ENCODE data around the gene DNAAF9. TPM values are rescaled to one million over a fixed set of nuclear protein-coding genes. Genes with fewer than 3 reads are reported as not detected.
"Not testable (repeated sequence)": the region's sequence is repeated elsewhere in the genome, so short reads cannot be mapped to it uniquely, and the experiment has no call there.

Gene DNAAF9
- total and polyA plus RNA-seq, 7 donors = 0.92 to 38.5 (median 20.3) TPM

DNA sequence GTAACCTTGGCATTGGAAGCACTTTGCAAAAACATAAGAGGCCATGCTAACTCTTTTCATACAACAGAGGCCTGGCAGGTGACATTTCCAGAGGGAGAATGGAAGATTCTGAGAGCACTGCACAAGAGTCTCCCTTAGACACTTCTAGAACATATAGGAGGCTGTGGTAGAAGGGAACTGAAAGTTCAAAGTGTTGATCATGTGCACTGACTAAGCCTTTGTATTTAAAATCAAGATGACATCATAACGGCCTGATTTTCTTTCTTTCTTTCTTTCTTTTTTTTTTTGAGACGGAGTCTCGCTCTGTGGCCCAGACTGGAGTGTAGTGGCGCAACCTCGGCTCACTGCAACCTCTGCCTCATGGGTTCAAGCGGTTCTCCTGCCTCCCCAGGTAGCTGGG, 26.8 kb upstream of the DNAAF9 start:
- H3K27me3 ChIP-seq = no peaks in the 10 kb centered on the region
- no peak overlapping the region for H3K4me3 ChIP-seq
- 80 to 86% methylated on average over 6 of the region's 6 CpGs for WGBS, 2 donors
- H3K27ac ChIP-seq = no peak overlapping the region
- no peaks in the 10 kb centered on the region for H3K4me1 ChIP-seq
- H3K9me3 ChIP-seq = no peaks in the 10 kb centered on the region
- no peaks in the 10 kb centered on the region for H3K36me3 ChIP-seq
- DNase-seq = no peak
- intact Hi-C loops (cut with DNase I) = no loop called here
- TF ChIP-seq POLR2AphosphoS5 (IDR thresholded peaks at IDR 0.05) (no peak), POLR2A (IDR thresholded peaks at IDR 0.05) (no peak), EP300 (IDR thresholded peaks at IDR 0.05) (no peak)
- TF ChIP-seq, protein P1, sequence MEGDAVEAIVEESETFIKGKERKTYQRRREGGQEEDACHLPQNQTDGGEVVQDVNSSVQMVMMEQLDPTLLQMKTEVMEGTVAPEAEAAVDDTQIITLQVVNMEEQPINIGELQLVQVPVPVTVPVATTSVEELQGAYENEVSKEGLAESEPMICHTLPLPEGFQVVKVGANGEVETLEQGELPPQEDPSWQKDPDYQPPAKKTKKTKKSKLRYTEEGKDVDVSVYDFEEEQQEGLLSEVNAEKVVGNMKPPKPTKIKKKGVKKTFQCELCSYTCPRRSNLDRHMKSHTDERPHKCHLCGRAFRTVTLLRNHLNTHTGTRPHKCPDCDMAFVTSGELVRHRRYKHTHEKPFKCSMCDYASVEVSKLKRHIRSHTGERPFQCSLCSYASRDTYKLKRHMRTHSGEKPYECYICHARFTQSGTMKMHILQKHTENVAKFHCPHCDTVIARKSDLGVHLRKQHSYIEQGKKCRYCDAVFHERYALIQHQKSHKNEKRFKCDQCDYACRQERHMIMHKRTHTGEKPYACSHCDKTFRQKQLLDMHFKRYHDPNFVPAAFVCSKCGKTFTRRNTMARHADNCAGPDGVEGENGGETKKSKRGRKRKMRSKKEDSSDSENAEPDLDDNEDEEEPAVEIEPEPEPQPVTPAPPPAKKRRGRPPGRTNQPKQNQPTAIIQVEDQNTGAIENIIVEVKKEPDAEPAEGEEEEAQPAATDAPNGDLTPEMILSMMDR (IDR thresholded peaks at IDR 0.05) = no peak

DNA sequence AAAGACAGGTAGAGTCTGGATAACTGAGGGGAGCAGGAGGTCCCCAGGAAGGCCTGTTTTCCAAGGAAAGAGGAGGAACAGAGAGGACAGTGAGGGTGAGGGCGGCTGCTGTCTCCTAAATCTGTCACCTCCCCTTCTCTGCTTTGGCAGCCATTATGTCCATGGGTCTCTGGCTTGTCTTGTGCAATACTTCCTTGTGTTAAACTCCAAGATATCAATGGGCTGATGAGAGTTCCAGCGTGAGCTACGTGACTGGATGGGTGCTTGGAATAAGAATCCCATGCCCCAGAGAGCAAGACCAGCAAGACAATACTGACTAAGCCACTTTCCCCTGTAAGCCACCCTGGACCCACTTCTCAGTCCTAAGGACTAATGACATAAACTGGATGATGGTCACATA, 26.3 kb upstream of the DNAAF9 start:
- no peak for DNase-seq
- Histone ChIP-seq H3K4me3 (no peak overlapping the region), H3K4me1 (no peaks in the 10 kb centered on the region), H3K36me3 (no peaks in the 10 kb centered on the region), H3K27me3 (no peaks in the 10 kb centered on the region), H3K9me3 (no peaks in the 10 kb centered on the region), H3K27ac (no peak overlapping the region)
- intact Hi-C loops (cut with DNase I) = no loop called here
- TF ChIP-seq, protein P1 (IDR thresholded peaks at IDR 0.05) = no peak
- TF ChIP-seq POLR2A (IDR thresholded peaks at IDR 0.05) = no peak
- TF ChIP-seq POLR2AphosphoS5 (IDR thresholded peaks at IDR 0.05) = no peak
- no peak for TF ChIP-seq EP300 (IDR thresholded peaks at IDR 0.05)
- WGBS, 2 donors = 53 to 66% methylated on average over 3 of the region's 3 CpGs

DNA sequence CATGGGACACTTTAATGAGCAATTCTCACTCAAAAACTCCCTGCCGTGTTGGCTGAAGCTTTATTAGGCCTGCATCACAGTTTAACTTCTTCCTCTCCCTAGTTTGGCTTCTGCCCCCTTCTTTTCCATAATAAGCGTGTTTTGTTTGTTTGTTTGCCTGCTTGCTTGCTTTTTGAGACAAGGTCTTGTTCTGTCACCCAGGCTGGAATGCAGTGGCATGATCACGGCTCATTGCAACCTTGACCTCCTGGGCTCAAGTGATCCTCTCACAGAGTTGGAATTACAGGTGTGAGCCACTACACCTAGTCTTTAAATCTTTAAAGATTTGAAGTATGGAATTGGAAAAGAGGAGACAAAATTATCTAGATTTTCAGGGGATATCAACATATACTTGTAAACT, 25.4 kb upstream of the DNAAF9 start:
- intact Hi-C loops (cut with DNase I) = no loop called here
- Histone ChIP-seq H3K9me3 (no peaks in the 10 kb centered on the region), H3K4me3 (no peak overlapping the region), H3K4me1 (no peaks in the 10 kb centered on the region), H3K27me3 (no peaks in the 10 kb centered on the region), H3K27ac (no peak overlapping the region), H3K36me3 (no peaks in the 10 kb centered on the region)
- TF ChIP-seq POLR2A (IDR thresholded peaks at IDR 0.05) (no peak), EP300 (IDR thresholded peaks at IDR 0.05) (no peak), POLR2AphosphoS5 (IDR thresholded peaks at IDR 0.05) (no peak)
- TF ChIP-seq, protein P1 (IDR thresholded peaks at IDR 0.05) = no peak
- WGBS, 2 donors = 46 to 89% methylated on average over 3 of the region's 3 CpGs
- no peak for DNase-seq

DNA sequence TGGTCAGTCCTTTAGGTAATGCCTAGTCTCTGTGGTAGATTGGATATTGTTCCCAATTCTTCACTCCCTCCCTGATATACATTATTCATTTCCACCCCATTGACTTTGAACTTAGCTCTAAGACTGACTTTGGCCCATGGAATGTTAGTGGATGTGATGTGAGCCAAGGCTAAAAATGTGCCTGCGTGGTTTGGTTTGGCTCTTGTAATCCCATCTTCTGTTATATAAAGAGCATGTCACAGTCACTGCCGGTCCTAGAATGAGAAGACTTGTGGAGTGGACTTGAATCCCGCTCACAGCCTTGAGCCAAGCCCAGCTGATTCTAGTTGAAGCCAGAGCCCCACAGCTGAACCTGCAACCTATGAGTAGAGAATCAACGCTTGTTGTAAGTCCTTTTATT, 23.6 kb upstream of the DNAAF9 start:
- no peak for DNase-seq
- intact Hi-C loops (cut with DNase I) = no loop called here
- Histone ChIP-seq H3K27me3 (no peaks in the 10 kb centered on the region), H3K36me3 (no peaks in the 10 kb centered on the region), H3K4me3 (no peak overlapping the region), H3K27ac (peak overlapping the region in 1 of 4 donors; percentile 25), H3K4me1 (no peaks in the 10 kb centered on the region), H3K9me3 (no peaks in the 10 kb centered on the region)
- TF ChIP-seq POLR2A (IDR thresholded peaks at IDR 0.05) (no peak), POLR2AphosphoS5 (IDR thresholded peaks at IDR 0.05) (no peak), EP300 (IDR thresholded peaks at IDR 0.05) (no peak)
- TF ChIP-seq, protein P1 (IDR thresholded peaks at IDR 0.05) = no peak
- WGBS, 2 donors = 92% methylated on average over 4 of the region's 4 CpGs

DNA sequence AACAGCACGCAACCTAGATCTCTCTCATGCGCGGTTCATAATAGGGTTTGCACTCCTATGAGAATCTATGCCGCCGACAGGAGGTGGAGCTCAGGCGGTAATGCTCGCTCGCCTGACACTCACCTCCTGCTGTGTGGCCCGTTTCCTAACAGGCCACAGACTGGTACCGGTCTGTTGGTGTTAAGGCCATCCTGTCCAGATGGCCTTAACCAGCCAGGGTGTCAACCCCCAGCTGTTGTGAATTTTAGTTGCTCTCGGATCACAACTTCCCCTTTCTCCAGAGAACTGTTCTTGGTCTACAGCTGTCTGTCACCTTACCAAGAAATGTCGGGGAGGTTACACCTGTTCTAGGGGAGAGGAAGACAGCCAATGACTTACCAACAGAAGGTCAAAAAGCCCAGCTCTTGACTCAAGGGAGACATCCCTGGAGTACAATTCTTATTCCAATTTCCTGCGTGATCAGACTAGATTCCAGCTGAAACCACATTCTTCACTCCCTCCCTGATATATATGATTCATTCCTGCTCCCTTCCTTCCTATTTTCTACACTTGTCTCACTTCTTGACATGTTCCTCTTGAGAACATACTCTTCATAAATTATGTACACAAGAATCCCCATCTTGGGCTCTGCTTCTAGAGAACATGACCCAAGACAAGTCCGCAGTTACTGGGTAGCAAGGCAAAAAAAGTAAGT, 23.1 kb upstream of the DNAAF9 start:
- WGBS, 2 donors = 52 to 84% methylated on average over 14 of the region's 14 CpGs
- Histone ChIP-seq H3K4me3 (no peak overlapping the region), H3K36me3 (no peaks in the 10 kb centered on the region), H3K4me1 (no peaks in the 10 kb centered on the region), H3K27me3 (no peaks in the 10 kb centered on the region), H3K9me3 (no peaks in the 10 kb centered on the region), H3K27ac (peak overlapping the region in 1 of 4 donors; percentile 25)
- TF ChIP-seq EP300 (IDR thresholded peaks at IDR 0.05) (no peak), POLR2A (IDR thresholded peaks at IDR 0.05) (no peak), POLR2AphosphoS5 (IDR thresholded peaks at IDR 0.05) (no peak)
- TF ChIP-seq, protein P1 (IDR thresholded peaks at IDR 0.05) = no peak
- intact Hi-C loops (cut with DNase I) = no loop called here
- no peak for DNase-seq

DNA sequence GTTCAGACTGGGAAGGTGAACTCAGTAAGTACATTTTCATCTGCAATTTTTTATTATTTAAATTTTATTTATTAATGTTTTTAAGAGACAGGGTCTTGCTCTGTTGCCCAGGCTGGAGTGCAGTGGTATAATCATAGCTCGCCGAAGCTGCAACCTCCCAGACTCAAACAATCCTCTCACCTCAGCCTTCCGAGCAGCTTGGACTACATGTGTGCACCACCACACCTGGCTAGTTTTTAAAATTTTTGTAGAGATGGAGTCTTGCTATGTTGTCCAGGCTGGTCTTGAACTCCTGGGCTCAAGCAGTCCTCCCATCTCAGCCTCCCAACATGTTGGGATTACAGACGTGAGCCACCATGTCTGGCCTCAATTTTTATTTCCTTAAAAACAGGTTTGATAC, 19.3 kb upstream of the DNAAF9 start:
- WGBS, 2 donors = 78 to 80% methylated on average over 4 of the region's 4 CpGs
- H3K4me3 ChIP-seq; H3K9me3 ChIP-seq; H3K36me3 ChIP-seq; intact Hi-C loops (cut with DNase I); DNase-seq; H3K27ac ChIP-seq; H3K4me1 ChIP-seq; H3K27me3 ChIP-seq: not testable (repeated sequence)

All from sigmoid colon (tissue), 7 donors.